HEK293 (cell line): ENCODE measurements around the gene PSD2.

Experiments used
- BCL11B ChIP-seq: fragments of 450-650 bp; formaldehyde crosslinking; IDR thresholded peaks from 2 replicates; pipeline ENCODE4 v1.5.1; 2016; ENCODE audit warnings: low read depth, missing biosample characterization, missing genetic modification characterization
- GLI2 ChIP-seq: fragments of 450-650 bp; formaldehyde crosslinking; IDR thresholded peaks from 2 replicates; pipeline ENCODE4; 2017; ENCODE audit warnings: missing biosample characterization, missing genetic modification characterization, low read depth, borderline replicate concordance
- KLF10 ChIP-seq: fragments of 450-650 bp; IDR thresholded peaks from 2 replicates; pipeline ENCODE4 v1.5.1; 2018; ENCODE audit warnings: missing biosample characterization, mild to moderate bottlenecking, missing genetic modification characterization
- PRDM1 ChIP-seq: fragments of 450-650 bp; formaldehyde crosslinking; IDR thresholded peaks from 2 replicates; pipeline ENCODE4; 2016; ENCODE audit warnings: missing biosample characterization, missing genetic modification characterization
- SP2 ChIP-seq: fragments of 450-650 bp; formaldehyde crosslinking; IDR thresholded peaks from 2 replicates; pipeline ENCODE4 v1.5.1; 2016; ENCODE audit warnings: missing biosample characterization, missing genetic modification characterization
- ZBTB21 ChIP-seq: fragments of 450-650 bp; formaldehyde crosslinking; IDR thresholded peaks from 2 replicates; pipeline ENCODE4 v1.5.1; 2017; ENCODE audit warnings: missing biosample characterization, missing genetic modification characterization
- ZBTB48 ChIP-seq: fragments of 450-650 bp; formaldehyde crosslinking; IDR thresholded peaks from 2 replicates; pipeline ENCODE4 v1.5.1; 2016; ENCODE audit warnings: missing biosample characterization, missing genetic modification characterization
- ZBTB8A ChIP-seq: fragments of 450-650 bp; formaldehyde crosslinking; IDR thresholded peaks from 2 replicates; pipeline ENCODE4 v1.5.1; 2016; ENCODE audit warnings: missing biosample characterization, missing genetic modification characterization
- ZNF138 ChIP-seq: fragments of 450-650 bp; formaldehyde crosslinking; IDR thresholded peaks from 2 replicates; pipeline ENCODE4 v1.5.1; 2016; ENCODE audit warnings: missing biosample characterization, missing genetic modification characterization, borderline replicate concordance
- ZNF239 ChIP-seq: fragments of 450-650 bp; formaldehyde crosslinking; IDR thresholded peaks from 2 replicates; pipeline ENCODE4 v1.5.1; 2016; ENCODE audit warnings: missing biosample characterization, missing genetic modification characterization
- ZNF302 ChIP-seq: fragments of 450-650 bp; formaldehyde crosslinking; IDR thresholded peaks from 2 replicates; pipeline ENCODE4 v1.5.1; 2016; ENCODE audit warnings: missing biosample characterization, missing genetic modification characterization, low read depth
- ZNF366 ChIP-seq: fragments of 450-650 bp; formaldehyde crosslinking; conservative IDR thresholded peaks from 2 replicates; pipeline ENCODE4 v1.5.1; 2016; ENCODE audit warnings: missing biosample characterization, missing genetic modification characterization
- ZNF404 ChIP-seq: fragments of 450-650 bp; formaldehyde crosslinking; IDR thresholded peaks from 2 replicates; pipeline ENCODE4 v1.5.1; 2017; ENCODE audit warnings: missing biosample characterization, missing genetic modification characterization
- ZNF426 ChIP-seq: fragments of 450-650 bp; formaldehyde crosslinking; IDR thresholded peaks from 2 replicates; pipeline ENCODE4 v1.5.1; 2017; ENCODE audit warnings: missing biosample characterization, missing genetic modification characterization, mild to moderate bottlenecking, inconsistent platforms, moderate library complexity
- ZNF561 ChIP-seq: fragments of 450-650 bp; IDR thresholded peaks from 2 replicates; pipeline ENCODE4 v1.5.1; 2018; ENCODE audit warnings: missing biosample characterization, missing genetic modification characterization, borderline replicate concordance
- ZNF654 ChIP-seq: fragments of 450-650 bp; formaldehyde crosslinking; IDR thresholded peaks from 2 replicates; pipeline ENCODE4 v1.5.1; 2016; ENCODE audit warnings: low read depth, missing biosample characterization, missing genetic modification characterization
- ZNF664 ChIP-seq: fragments of 450-650 bp; formaldehyde crosslinking; IDR thresholded peaks from 2 replicates; pipeline ENCODE4 v1.5.1; 2016; ENCODE audit warnings: missing biosample characterization, missing genetic modification characterization
- ZNF830 ChIP-seq: fragments of 450-650 bp; IDR thresholded peaks from 2 replicates; pipeline ENCODE4 v1.5.0; 2018; ENCODE audit warnings: missing biosample characterization, missing genetic modification characterization, low read depth, mild to moderate bottlenecking, moderate library complexity
- TF ChIP-seq, protein P1 (sequence below): fragments of 450-650 bp; formaldehyde crosslinking; IDR thresholded peaks from 2 replicates; pipeline ENCODE4 v1.5.1; 2016; ENCODE audit warnings: missing biosample characterization, missing genetic modification characterization
- TF ChIP-seq, protein P2 (sequence below): fragments of 450-650 bp; formaldehyde crosslinking; IDR thresholded peaks from 2 replicates; pipeline ENCODE4 v1.5.1; 2017; ENCODE audit warnings: missing biosample characterization, missing genetic modification characterization
- TF ChIP-seq, protein P3 (sequence below): fragments of 450-650 bp; formaldehyde crosslinking; IDR thresholded peaks from 2 replicates; pipeline ENCODE4 v1.5.1; 2017; ENCODE audit warnings: missing biosample characterization, missing genetic modification characterization
- TF ChIP-seq, protein P4 (sequence below): fragments of 450-650 bp; formaldehyde crosslinking; conservative IDR thresholded peaks from 2 replicates; pipeline ENCODE4 v1.5.1; 2016; ENCODE audit warnings: low read depth, missing biosample characterization, missing genetic modification characterization
- TF ChIP-seq, protein P5 (sequence below): fragments of 450-650 bp; IDR thresholded peaks from 2 replicates; pipeline ENCODE4 v1.5.1; 2018; ENCODE audit warnings: missing biosample characterization, missing genetic modification characterization
- TF ChIP-seq, protein P6 (sequence below): fragments of 450-650 bp; formaldehyde crosslinking; IDR thresholded peaks from 2 replicates; pipeline ENCODE4 v1.5.1; 2016; ENCODE audit warnings: missing biosample characterization, missing genetic modification characterization, low read depth

Gene PSD2

DNA sequence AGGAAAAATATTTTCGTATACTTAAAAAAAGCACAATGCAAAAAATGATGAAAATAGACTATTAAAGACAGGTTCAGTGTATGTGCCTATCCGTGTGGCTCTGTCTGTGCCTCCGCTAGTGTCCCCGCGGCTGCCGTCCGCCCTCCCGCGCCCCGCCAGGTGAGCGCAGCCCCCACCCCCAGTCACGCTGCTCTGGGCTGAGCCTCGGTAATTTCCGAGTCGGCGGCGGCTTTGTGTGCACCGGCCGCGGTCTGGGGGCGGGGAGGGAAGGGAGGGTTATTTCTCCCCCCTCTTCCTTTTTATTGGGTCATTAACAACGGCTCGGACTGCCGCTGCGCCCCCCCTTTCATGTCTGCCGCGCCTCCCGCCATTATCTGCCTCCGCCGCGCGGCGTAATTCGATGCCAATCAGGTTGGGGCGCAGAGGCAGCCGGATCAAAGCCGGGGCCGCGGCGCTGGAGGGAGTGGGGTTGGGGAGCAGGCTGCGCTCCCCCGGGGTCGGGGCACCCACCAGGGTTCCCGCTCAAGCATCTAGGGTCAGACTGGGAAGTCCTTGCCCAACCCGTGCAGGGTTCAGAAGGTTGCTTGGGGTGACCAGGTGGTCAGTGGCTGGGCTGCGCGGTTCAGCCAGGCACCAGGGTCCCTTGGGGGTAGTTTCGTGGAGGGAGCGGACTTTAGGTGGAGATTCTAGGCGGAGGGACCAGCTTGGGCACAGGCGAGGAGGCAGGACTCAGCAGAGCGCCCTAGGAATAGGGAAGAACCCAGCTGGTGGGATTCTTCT is 39.5 kb upstream of the PSD2 start (continued):
- TF ChIP-seq, protein P1, sequence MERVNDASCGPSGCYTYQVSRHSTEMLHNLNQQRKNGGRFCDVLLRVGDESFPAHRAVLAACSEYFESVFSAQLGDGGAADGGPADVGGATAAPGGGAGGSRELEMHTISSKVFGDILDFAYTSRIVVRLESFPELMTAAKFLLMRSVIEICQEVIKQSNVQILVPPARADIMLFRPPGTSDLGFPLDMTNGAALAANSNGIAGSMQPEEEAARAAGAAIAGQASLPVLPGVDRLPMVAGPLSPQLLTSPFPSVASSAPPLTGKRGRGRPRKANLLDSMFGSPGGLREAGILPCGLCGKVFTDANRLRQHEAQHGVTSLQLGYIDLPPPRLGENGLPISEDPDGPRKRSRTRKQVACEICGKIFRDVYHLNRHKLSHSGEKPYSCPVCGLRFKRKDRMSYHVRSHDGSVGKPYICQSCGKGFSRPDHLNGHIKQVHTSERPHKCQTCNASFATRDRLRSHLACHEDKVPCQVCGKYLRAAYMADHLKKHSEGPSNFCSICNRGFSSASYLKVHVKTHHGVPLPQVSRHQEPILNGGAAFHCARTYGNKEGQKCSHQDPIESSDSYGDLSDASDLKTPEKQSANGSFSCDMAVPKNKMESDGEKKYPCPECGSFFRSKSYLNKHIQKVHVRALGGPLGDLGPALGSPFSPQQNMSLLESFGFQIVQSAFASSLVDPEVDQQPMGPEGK (tag by site-specific recombination), result peak; percentile 93
- peak; percentile 64 for TF ChIP-seq ZNF366 (tag by site-specific recombination)
- TF ChIP-seq BCL11B (tag by site-specific recombination), result 0 out of 2 replicates have a peak, but pooled peaks have one; percentile 29
- no peak for TF ChIP-seq ZNF239
- no peak for TF ChIP-seq ZNF830
- TF ChIP-seq ZNF302 (tag by site-specific recombination), result no peak
- TF ChIP-seq PRDM1 (tag by site-specific recombination), result no peak
- TF ChIP-seq, protein P2, sequence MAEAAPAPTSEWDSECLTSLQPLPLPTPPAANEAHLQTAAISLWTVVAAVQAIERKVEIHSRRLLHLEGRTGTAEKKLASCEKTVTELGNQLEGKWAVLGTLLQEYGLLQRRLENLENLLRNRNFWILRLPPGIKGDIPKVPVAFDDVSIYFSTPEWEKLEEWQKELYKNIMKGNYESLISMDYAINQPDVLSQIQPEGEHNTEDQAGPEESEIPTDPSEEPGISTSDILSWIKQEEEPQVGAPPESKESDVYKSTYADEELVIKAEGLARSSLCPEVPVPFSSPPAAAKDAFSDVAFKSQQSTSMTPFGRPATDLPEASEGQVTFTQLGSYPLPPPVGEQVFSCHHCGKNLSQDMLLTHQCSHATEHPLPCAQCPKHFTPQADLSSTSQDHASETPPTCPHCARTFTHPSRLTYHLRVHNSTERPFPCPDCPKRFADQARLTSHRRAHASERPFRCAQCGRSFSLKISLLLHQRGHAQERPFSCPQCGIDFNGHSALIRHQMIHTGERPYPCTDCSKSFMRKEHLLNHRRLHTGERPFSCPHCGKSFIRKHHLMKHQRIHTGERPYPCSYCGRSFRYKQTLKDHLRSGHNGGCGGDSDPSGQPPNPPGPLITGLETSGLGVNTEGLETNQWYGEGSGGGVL (tag by site-specific recombination), result peak; percentile 99
- no peak for TF ChIP-seq ZNF664 (tag by site-specific recombination)
- no peak for TF ChIP-seq ZBTB21 (tag by site-specific recombination)
- TF ChIP-seq, protein P3, sequence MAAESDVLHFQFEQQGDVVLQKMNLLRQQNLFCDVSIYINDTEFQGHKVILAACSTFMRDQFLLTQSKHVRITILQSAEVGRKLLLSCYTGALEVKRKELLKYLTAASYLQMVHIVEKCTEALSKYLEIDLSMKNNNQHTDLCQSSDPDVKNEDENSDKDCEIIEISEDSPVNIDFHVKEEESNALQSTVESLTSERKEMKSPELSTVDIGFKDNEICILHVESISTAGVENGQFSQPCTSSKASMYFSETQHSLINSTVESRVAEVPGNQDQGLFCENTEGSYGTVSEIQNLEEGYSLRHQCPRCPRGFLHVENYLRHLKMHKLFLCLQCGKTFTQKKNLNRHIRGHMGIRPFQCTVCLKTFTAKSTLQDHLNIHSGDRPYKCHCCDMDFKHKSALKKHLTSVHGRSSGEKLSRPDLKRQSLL (tag by site-specific recombination), result no peak
- TF ChIP-seq ZNF404, result no peak
- TF ChIP-seq, protein P4, sequence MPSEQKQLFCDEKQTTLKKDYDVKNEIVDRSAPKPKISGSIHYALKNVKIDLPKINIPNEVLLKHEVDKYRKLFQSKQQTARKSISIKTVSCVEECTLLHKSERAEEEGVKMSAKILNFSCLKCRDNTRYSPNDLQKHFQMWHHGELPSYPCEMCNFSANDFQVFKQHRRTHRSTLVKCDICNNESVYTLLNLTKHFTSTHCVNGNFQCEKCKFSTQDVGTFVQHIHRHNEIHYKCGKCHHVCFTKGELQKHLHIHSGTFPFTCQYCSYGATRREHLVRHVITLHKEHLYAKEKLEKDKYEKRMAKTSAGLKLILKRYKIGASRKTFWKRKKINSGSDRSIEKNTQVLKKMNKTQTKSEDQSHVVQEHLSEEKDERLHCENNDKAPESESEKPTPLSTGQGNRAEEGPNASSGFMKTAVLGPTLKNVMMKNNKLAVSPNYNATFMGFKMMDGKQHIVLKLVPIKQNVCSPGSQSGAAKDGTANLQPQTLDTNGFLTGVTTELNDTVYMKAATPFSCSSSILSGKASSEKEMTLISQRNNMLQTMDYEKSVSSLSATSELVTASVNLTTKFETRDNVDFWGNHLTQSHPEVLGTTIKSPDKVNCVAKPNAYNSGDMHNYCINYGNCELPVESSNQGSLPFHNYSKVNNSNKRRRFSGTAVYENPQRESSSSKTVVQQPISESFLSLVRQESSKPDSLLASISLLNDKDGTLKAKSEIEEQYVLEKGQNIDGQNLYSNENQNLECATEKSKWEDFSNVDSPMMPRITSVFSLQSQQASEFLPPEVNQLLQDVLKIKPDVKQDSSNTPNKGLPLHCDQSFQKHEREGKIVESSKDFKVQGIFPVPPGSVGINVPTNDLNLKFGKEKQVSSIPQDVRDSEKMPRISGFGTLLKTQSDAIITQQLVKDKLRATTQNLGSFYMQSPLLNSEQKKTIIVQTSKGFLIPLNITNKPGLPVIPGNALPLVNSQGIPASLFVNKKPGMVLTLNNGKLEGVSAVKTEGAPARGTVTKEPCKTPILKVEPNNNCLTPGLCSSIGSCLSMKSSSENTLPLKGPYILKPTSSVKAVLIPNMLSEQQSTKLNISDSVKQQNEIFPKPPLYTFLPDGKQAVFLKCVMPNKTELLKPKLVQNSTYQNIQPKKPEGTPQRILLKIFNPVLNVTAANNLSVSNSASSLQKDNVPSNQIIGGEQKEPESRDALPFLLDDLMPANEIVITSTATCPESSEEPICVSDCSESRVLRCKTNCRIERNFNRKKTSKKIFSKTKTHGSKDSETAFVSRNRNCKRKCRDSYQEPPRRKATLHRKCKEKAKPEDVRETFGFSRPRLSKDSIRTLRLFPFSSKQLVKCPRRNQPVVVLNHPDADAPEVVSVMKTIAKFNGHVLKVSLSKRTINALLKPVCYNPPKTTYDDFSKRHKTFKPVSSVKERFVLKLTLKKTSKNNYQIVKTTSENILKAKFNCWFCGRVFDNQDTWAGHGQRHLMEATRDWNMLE (tag by site-specific recombination), result no peak
- no peak for TF ChIP-seq GLI2 (tag by site-specific recombination)
- no peak for TF ChIP-seq KLF10
- TF ChIP-seq, protein P5, sequence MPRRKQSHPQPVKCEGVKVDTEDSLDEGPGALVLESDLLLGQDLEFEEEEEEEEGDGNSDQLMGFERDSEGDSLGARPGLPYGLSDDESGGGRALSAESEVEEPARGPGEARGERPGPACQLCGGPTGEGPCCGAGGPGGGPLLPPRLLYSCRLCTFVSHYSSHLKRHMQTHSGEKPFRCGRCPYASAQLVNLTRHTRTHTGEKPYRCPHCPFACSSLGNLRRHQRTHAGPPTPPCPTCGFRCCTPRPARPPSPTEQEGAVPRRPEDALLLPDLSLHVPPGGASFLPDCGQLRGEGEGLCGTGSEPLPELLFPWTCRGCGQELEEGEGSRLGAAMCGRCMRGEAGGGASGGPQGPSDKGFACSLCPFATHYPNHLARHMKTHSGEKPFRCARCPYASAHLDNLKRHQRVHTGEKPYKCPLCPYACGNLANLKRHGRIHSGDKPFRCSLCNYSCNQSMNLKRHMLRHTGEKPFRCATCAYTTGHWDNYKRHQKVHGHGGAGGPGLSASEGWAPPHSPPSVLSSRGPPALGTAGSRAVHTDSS, result no peak
- TF ChIP-seq, protein P6, sequence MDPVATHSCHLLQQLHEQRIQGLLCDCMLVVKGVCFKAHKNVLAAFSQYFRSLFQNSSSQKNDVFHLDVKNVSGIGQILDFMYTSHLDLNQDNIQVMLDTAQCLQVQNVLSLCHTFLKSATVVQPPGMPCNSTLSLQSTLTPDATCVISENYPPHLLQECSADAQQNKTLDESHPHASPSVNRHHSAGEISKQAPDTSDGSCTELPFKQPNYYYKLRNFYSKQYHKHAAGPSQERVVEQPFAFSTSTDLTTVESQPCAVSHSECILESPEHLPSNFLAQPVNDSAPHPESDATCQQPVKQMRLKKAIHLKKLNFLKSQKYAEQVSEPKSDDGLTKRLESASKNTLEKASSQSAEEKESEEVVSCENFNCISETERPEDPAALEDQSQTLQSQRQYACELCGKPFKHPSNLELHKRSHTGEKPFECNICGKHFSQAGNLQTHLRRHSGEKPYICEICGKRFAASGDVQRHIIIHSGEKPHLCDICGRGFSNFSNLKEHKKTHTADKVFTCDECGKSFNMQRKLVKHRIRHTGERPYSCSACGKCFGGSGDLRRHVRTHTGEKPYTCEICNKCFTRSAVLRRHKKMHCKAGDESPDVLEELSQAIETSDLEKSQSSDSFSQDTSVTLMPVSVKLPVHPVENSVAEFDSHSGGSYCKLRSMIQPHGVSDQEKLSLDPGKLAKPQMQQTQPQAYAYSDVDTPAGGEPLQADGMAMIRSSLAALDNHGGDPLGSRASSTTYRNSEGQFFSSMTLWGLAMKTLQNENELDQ (tag by site-specific recombination), result no peak
- peak; percentile 62; the same call in 1 of the 2 replicates for TF ChIP-seq ZBTB8A (tag by site-specific recombination)
- TF ChIP-seq ZNF561 (tag by site-specific recombination), result peak; percentile 81
- no peak for TF ChIP-seq ZNF654
- TF ChIP-seq ZBTB48 (tag by site-specific recombination), result peak; percentile 89
- no peak for TF ChIP-seq ZNF426 (tag by site-specific recombination)
- no peak for TF ChIP-seq ZNF138 (tag by site-specific recombination)
- TF ChIP-seq SP2 (tag by site-specific recombination), result peak; percentile 55
